ENCODE measurements around the gene PGA4. TPM values are rescaled to one million over a fixed set of nuclear protein-coding genes. Genes with fewer than 3 reads are reported as not detected.
"Not testable (repeated sequence)": the region's sequence is repeated elsewhere in the genome, so short reads cannot be mapped to it uniquely, and the experiment has no call there.

PGA4 gene
- total and polyA plus RNA-seq, 4 donors, result 0.33 to 4.5 (median 1.8) TPM; not detected in 1

DNA sequence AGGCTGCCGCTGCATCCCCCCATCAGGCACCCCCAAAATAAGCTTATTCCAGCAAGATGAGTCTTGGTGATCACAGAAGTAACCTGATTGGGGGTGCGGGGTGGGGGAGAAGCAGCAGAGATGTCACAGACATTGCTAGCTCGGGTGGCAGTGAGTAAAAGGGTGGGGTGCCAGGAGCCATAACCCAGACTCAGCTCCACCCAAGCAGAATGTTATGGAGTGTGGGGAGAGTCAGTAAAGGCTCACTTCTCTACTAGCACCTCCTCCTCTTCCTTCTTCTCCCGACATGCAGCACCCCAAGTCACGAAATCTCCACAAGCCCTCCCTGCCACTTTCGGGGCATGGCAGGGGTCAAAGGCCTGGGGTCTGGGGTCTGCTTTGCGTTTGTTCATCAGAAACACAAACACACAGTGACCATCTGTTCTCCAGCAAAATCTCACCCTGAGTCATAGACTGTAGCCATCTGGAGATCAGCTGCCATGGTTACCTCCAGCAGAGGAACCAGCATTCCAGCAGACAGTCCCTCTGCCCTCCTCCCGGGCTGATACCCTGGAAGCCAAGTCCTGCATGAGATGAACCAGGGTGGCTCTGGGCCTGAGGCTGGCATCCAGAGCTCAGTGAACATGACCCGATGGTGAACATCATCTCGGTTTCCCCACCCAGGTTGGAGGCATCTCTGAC lies 4.5 kb downstream of the PGA4 start:
- not testable (repeated sequence) for DNase-seq (ENCODE audit: low spot score); H3K27me3 ChIP-seq (ENCODE audit: control insufficient read depth in 4 of 4, insufficient read depth in 4 of 4, low read length in 3 of 4); H3K4me3 ChIP-seq (ENCODE audit: low read depth in 1 of 3, low read length in 3 of 3); H3K27ac ChIP-seq (ENCODE audit: low read depth in 1 of 2, low read length in 2 of 2); H3K9me3 ChIP-seq (ENCODE audit: control insufficient read depth in 4 of 4, low read length in 3 of 4); H3K36me3 ChIP-seq (ENCODE audit: control insufficient read depth in 4 of 4, insufficient read depth in 3 of 4, low read depth in 1 of 4, low read length in 3 of 4); H3K4me1 ChIP-seq (ENCODE audit: control insufficient read depth in 4 of 4, insufficient read depth in 4 of 4, low read length in 3 of 4); H3K9ac ChIP-seq (ENCODE audit: low read depth in 1 of 2, low read length in 2 of 2)
- WGBS, result no CpG with 5 or more reads among the region's 10 CpGs

DNA sequence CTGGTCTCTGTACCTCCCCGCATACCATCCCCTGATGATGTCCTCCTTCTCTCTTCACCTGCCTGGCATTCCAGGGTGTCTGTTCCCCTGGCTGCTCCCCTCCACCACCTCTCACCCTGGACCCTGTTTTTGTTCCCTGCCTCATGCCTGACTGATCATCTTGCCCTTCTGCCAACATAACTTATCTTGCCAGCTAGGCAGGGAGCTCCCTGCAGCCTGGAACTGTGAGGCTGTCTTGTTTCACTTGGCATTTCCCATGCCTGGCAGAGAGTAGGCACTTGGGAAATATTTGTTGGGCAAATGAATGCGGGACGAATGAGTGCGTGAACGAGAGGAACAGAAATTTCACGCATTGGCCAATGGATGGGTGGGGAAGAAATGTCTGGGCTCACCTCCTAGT lies 7.3 kb downstream of the PGA4 start:
- DNase-seq (ENCODE audit: low spot score); H3K27ac ChIP-seq (ENCODE audit: low read depth in 1 of 2, low read length in 2 of 2); H3K9me3 ChIP-seq (ENCODE audit: control insufficient read depth in 4 of 4, low read length in 3 of 4); H3K4me1 ChIP-seq (ENCODE audit: control insufficient read depth in 4 of 4, insufficient read depth in 4 of 4, low read length in 3 of 4); H3K36me3 ChIP-seq (ENCODE audit: control insufficient read depth in 4 of 4, insufficient read depth in 3 of 4, low read depth in 1 of 4, low read length in 3 of 4); H3K9ac ChIP-seq (ENCODE audit: low read depth in 1 of 2, low read length in 2 of 2); H3K4me3 ChIP-seq (ENCODE audit: low read depth in 1 of 3, low read length in 3 of 3); H3K27me3 ChIP-seq (ENCODE audit: control insufficient read depth in 4 of 4, insufficient read depth in 4 of 4, low read length in 3 of 4): not testable (repeated sequence)
- WGBS, result no CpG with 5 or more reads among the region's 6 CpGs

GRCh38 chr11:61231033-61231432 lies 8.9 kb downstream of the PGA4 start:
- not testable (repeated sequence) for H3K27ac ChIP-seq (ENCODE audit: low read depth in 1 of 2, low read length in 2 of 2); H3K27me3 ChIP-seq (ENCODE audit: control insufficient read depth in 4 of 4, insufficient read depth in 4 of 4, low read length in 3 of 4); DNase-seq (ENCODE audit: low spot score); H3K4me3 ChIP-seq (ENCODE audit: low read depth in 1 of 3, low read length in 3 of 3); H3K36me3 ChIP-seq (ENCODE audit: control insufficient read depth in 4 of 4, insufficient read depth in 3 of 4, low read depth in 1 of 4, low read length in 3 of 4); H3K9ac ChIP-seq (ENCODE audit: low read depth in 1 of 2, low read length in 2 of 2); H3K9me3 ChIP-seq (ENCODE audit: control insufficient read depth in 4 of 4, low read length in 3 of 4); H3K4me1 ChIP-seq (ENCODE audit: control insufficient read depth in 4 of 4, insufficient read depth in 4 of 4, low read length in 3 of 4)
- WGBS, result no CpG with 5 or more reads among the region's 15 CpGs

- H3K27me3 ChIP-seq (ENCODE audit: control insufficient read depth in 4 of 4, insufficient read depth in 4 of 4, low read length in 3 of 4); H3K4me1 ChIP-seq (ENCODE audit: control insufficient read depth in 4 of 4, insufficient read depth in 4 of 4, low read length in 3 of 4); H3K36me3 ChIP-seq (ENCODE audit: control insufficient read depth in 4 of 4, insufficient read depth in 3 of 4, low read depth in 1 of 4, low read length in 3 of 4); DNase-seq (ENCODE audit: low spot score); H3K4me3 ChIP-seq (ENCODE audit: low read depth in 1 of 3, low read length in 3 of 3); H3K9me3 ChIP-seq (ENCODE audit: control insufficient read depth in 4 of 4, low read length in 3 of 4); H3K27ac ChIP-seq (ENCODE audit: low read depth in 1 of 2, low read length in 2 of 2); H3K9ac ChIP-seq (ENCODE audit: low read depth in 1 of 2, low read length in 2 of 2): not testable (repeated sequence)
- WGBS, result 60% methylated on average over 1 of the region's 5 CpGs
Observed at GRCh38 chr11:61231585-61231984, 9.4 kb downstream of the PGA4 start.

DNA sequence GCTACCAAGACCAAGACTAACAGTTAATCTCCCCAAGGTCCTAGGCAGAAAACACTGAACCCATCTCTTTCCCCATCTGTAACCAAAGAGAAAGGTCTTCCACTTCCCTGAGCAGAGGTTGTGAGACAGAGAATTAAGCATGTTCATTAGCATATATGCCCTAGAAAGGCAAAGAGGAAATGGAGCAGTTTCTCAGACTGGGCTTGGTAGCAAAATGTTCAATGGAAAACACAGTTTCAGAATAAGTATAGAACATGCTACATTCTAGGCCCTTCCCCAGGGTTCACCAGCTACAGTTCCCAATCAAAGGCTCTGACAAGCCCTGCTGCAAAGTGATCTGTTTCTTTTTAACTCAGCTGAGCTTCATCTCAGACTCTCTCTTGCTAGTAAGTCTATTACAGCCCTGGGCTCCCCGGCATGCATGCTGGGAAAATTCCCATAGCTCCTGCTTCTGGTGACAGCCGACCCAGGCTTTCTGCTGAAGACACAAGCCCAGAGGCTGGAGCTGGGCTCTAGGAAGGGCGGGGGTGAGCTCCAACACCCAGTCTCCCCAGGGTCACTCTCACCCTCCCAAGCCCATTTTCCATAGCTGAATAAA lies 10.5 kb downstream of the PGA4 start:
- not testable (repeated sequence) for H3K27me3 ChIP-seq (ENCODE audit: control insufficient read depth in 4 of 4, insufficient read depth in 4 of 4, low read length in 3 of 4); H3K27ac ChIP-seq (ENCODE audit: low read depth in 1 of 2, low read length in 2 of 2); H3K4me1 ChIP-seq (ENCODE audit: control insufficient read depth in 4 of 4, insufficient read depth in 4 of 4, low read length in 3 of 4); H3K4me3 ChIP-seq (ENCODE audit: low read depth in 1 of 3, low read length in 3 of 3); H3K36me3 ChIP-seq (ENCODE audit: control insufficient read depth in 4 of 4, insufficient read depth in 3 of 4, low read depth in 1 of 4, low read length in 3 of 4); DNase-seq (ENCODE audit: low spot score); H3K9ac ChIP-seq (ENCODE audit: low read depth in 1 of 2, low read length in 2 of 2); H3K9me3 ChIP-seq (ENCODE audit: control insufficient read depth in 4 of 4, low read length in 3 of 4)
- WGBS, result no CpG with 5 or more reads among the region's 3 CpGs

- not testable (repeated sequence) for H3K27ac ChIP-seq (ENCODE audit: low read depth in 1 of 2, low read length in 2 of 2); H3K27me3 ChIP-seq (ENCODE audit: control insufficient read depth in 4 of 4, insufficient read depth in 4 of 4, low read length in 3 of 4); H3K36me3 ChIP-seq (ENCODE audit: control insufficient read depth in 4 of 4, insufficient read depth in 3 of 4, low read depth in 1 of 4, low read length in 3 of 4); H3K4me1 ChIP-seq (ENCODE audit: control insufficient read depth in 4 of 4, insufficient read depth in 4 of 4, low read length in 3 of 4); DNase-seq (ENCODE audit: low spot score); H3K9me3 ChIP-seq (ENCODE audit: control insufficient read depth in 4 of 4, low read length in 3 of 4); H3K9ac ChIP-seq (ENCODE audit: low read depth in 1 of 2, low read length in 2 of 2); H3K4me3 ChIP-seq (ENCODE audit: low read depth in 1 of 3, low read length in 3 of 3)
- WGBS, result no CpG with 5 or more reads among the region's 4 CpGs
Observed at GRCh38 chr11:61237130-61237529, 15.0 kb downstream of the PGA4 start.

DNA sequence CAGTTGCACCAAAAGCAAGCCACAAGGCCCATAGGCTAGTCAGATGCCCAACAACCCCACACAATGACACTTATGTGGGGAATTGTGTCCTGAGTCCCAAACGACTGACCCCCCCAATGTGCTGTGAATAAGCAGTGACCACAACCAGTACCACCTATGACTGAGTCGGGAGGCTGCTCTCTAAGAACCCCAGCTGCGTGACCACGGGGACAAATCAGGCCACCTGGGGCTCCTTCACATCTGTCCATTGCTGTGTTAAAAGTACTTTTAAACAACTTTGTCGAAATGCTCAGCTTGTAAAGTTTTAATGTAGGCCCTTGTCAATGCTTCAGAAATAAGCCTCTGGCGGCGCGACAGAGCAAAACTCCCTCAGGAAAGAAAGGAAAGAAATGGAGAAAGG lies 18.1 kb downstream of the PGA4 start:
- not testable (repeated sequence) for H3K9me3 ChIP-seq (ENCODE audit: control insufficient read depth in 4 of 4, low read length in 3 of 4); DNase-seq (ENCODE audit: low spot score); H3K27ac ChIP-seq (ENCODE audit: low read depth in 1 of 2, low read length in 2 of 2); H3K9ac ChIP-seq (ENCODE audit: low read depth in 1 of 2, low read length in 2 of 2); H3K36me3 ChIP-seq (ENCODE audit: control insufficient read depth in 4 of 4, insufficient read depth in 3 of 4, low read depth in 1 of 4, low read length in 3 of 4); H3K4me3 ChIP-seq (ENCODE audit: low read depth in 1 of 3, low read length in 3 of 3); H3K4me1 ChIP-seq (ENCODE audit: control insufficient read depth in 4 of 4, insufficient read depth in 4 of 4, low read length in 3 of 4); H3K27me3 ChIP-seq (ENCODE audit: control insufficient read depth in 4 of 4, insufficient read depth in 4 of 4, low read length in 3 of 4)
- 69% methylated on average over 8 of the region's 8 CpGs for WGBS

- not testable (repeated sequence) for H3K9ac ChIP-seq (ENCODE audit: low read depth in 1 of 2, low read length in 2 of 2); H3K27me3 ChIP-seq (ENCODE audit: control insufficient read depth in 4 of 4, insufficient read depth in 4 of 4, low read length in 3 of 4); H3K4me1 ChIP-seq (ENCODE audit: control insufficient read depth in 4 of 4, insufficient read depth in 4 of 4, low read length in 3 of 4); H3K4me3 ChIP-seq (ENCODE audit: low read depth in 1 of 3, low read length in 3 of 3); H3K27ac ChIP-seq (ENCODE audit: low read depth in 1 of 2, low read length in 2 of 2); DNase-seq (ENCODE audit: low spot score); H3K36me3 ChIP-seq (ENCODE audit: control insufficient read depth in 4 of 4, insufficient read depth in 3 of 4, low read depth in 1 of 4, low read length in 3 of 4); H3K9me3 ChIP-seq (ENCODE audit: control insufficient read depth in 4 of 4, low read length in 3 of 4)
- WGBS, result no CpG with 5 or more reads among the region's 8 CpGs
Observed at GRCh38 chr11:61240875-61241274, 18.7 kb downstream of the PGA4 start, which contains the start of gene PGA5. PGA5 (plus strand) TSS chr11:61241175; CDS start chr11:61241227, 52 bp downstream.

Measured in liver (tissue), 9 donors.